Testis (tissue), 2 donors: ENCODE data around the gene LPCAT2.

ENCODE experiments used
- CTCF ChIP-seq, 3 experiments: fragments of 450-650 bp in 2 of 3; fragments of 200-600 bp in 1 of 3; sonication (generic) in 1 of 3; IDR thresholded peaks; one replicate each; pipeline ENCODE4 v1.5.1; 2016 to 2019; ENCODE audit warnings: antibody characterized with exemption in 3 of 3, mild to moderate bottlenecking in 2 of 3, moderate library complexity in 1 of 3
- POLR2A ChIP-seq: fragments of 450-650 bp; IDR thresholded peaks from one replicate; pipeline ENCODE4 v1.6.1; 2017; ENCODE audit warnings: antibody characterized with exemption, mild to moderate bottlenecking, moderate library complexity

- TF ChIP-seq CTCF (IDR thresholded peaks at IDR 0.05) (no peak), POLR2A (no peak)
Measured at GRCh38 chr16:55482056-55482455, 26.8 kb upstream of the LPCAT2 start.
